Adrenal gland (tissue), 12 donors: Measurements from ENCODE around the gene ZNF525. TPM values are rescaled to one million over a fixed set of nuclear protein-coding genes. Genes with fewer than 3 reads are reported as not detected.
A peak's percentile ranks its signal among the peaks of the same experiment; 100 is the strongest.

Source experiments
- DNase-seq, 7 donors: peaks; one replicate each; pipeline ENCODE4 v3.0.0-alpha.2; 2019 to 2020
- H3K27ac ChIP-seq, 5 donors: fragments of 200-600 bp; sonication (generic) in 4 of 5; 1 replicate in 3 of 5; 2 replicates in 2 of 5; pipeline versions ENCODE4 v1.5.1 to v1.8.0; 2016 to 2020; ENCODE audit warnings: mild to moderate bottlenecking in 1 of 5
- H3K27me3 ChIP-seq: fragments of 200-600 bp; 2 replicates; pipeline ENCODE4 v1.8.0; 2021
- H3K36me3 ChIP-seq, 2 donors: fragments of 200-600 bp; replicated peaks in 1 of 2; 1 replicate in 1 of 2; 2 replicates in 1 of 2; pipeline versions ENCODE4 v1.5.1 to v1.8.0; 2018 to 2022
- H3K4me1 ChIP-seq, 2 donors: fragments of 200-600 bp; replicated peaks in 1 of 2; 1 replicate in 1 of 2; 2 replicates in 1 of 2; pipeline versions ENCODE4 v1.5.1 to v1.8.0; 2018 to 2021
- H3K4me3 ChIP-seq, 4 donors: fragments of 200-600 bp; sonication (generic) in 3 of 4; one replicate each; pipeline ENCODE4 v1.5.1; 2016 to 2018
- H3K9me3 ChIP-seq, 3 donors: fragments of 200-600 bp; sonication (generic) in 1 of 3; replicated peaks in 1 of 3; 1 replicate in 2 of 3; 2 replicates in 1 of 3; pipeline versions ENCODE4 v1.5.1 to v1.8.0; 2016 to 2021
- CTCF ChIP-seq, 6 experiments: fragments of 450-650 bp in 4 of 6; fragments of 200-600 bp in 2 of 6; sonication (generic) in 1 of 6; IDR thresholded peaks; 1 replicate in 5 of 6; 2 replicates in 1 of 6; pipeline versions ENCODE4 v1.5.1 to v1.8.0; 2016 to 2021; ENCODE audit warnings: antibody characterized with exemption in 6 of 6, mild to moderate bottlenecking in 2 of 6, moderate library complexity in 1 of 6
- POLR2A ChIP-seq, 2 donors: fragments of 450-650 bp; IDR thresholded peaks; one replicate each; pipeline ENCODE4 v1.6.1; 2017; ENCODE audit warnings: antibody characterized with exemption in 2 of 2, mild to moderate bottlenecking in 2 of 2, moderate library complexity in 1 of 2
- WGBS, 4 donors: extraction: QIAGEN DNeasy Blood & Tissue Kit in 2 of 4; methylation state at CpG; one replicate each; pipeline versions ENCODE4 v1.1.5 to v1.1.7; 2013 to 2017; 5-methylcytosine and 5-hydroxymethylcytosine counted together
- intact Hi-C, 2 donors: fragments of 100-400 bp; cut with DNase I; formaldehyde crosslinking; loops; one replicate each; pipeline versions ENCODE4 v1.14.1 to v1.15.0; 2022 to 2023
- polyA plus RNA-seq, 3 donors: library from polyadenylated mRNA; stranded (reverse); fragments of 200-250 nt in 2 of 3; fragments of 350-450 nt in 1 of 3; fragmentation: Illumina TruSeq in 1 of 3; extraction: RNeasy Lipid Tissue Mini Kit (QIAGEN cat#74804) in 1 of 3; gene quantifications; one replicate each; pipeline ENCODE4 v1.2.3, GENCODE V29; 2013 to 2014
- total RNA-seq, 9 donors: library from RNA; depleted of rRNA in 4 of 9; stranded (reverse); fragments of >200 nt in 4 of 9; fragments of 120-200 nt in 1 of 9; fragmentation: NEBNext Ultra II Directional in 1 of 9; extraction: Animal tissue kit (Norgen Biotek cat#: 25700) in 1 of 9; gene quantifications; one replicate each; pipeline versions ENCODE4 v1.1.0 to v1.2.4, GENCODE V29; 2013 to 2023
- donor health status: healthy with polysubstance abuse.
- donor health status: Bipolar disorder and iron deficiency.
- donor health status: DM: yes; HTN: yes; CAD: no.
- donor health status: DM: no; HTN: no; CAD: no.
- donor health status: DM: no; HTN: no; CAD: no.
- donor health status: DM: yes; HTN: yes; CAD: no.

ZNF525 gene
- total and polyA plus RNA-seq, 12 donors, result 3.0 to 22.5 (median 8.8) TPM

- Histone ChIP-seq H3K4me3 (no peak overlapping the region), H3K27ac (no peak overlapping the region), H3K9me3 (peaks cover 0 to 17% (median 0%) of the 10 kb centered on the region in 3 donors), H3K36me3 (peaks cover 0 to 23% of the 10 kb centered on the region in 2 donors), H3K4me1 (no peaks in the 10 kb centered on the region), H3K27me3 (no peaks in the 10 kb centered on the region)
- TF ChIP-seq CTCF (IDR thresholded peaks at IDR 0.05), result no peak
- TF ChIP-seq POLR2A (IDR thresholded peaks at IDR 0.05), result no peak
- intact Hi-C loops, result no loop called here
- 95 to 96% (median 96%) methylated on average over 3 of the region's 3 CpGs for WGBS, 4 donors
- DNase-seq, result peak in 1 of 7 donors; percentile 0
These were observed 15.9 kb downstream of the ZNF525 start for GRCh38 chr19:53381376-53381775.

- no peaks in the 10 kb centered on the region for H3K27me3 ChIP-seq
- peaks cover 0 to 10% (median 0%) of the 10 kb centered on the region in 3 donors for H3K9me3 ChIP-seq
- DNase-seq, result no peak
- H3K27ac ChIP-seq, result no peak overlapping the region
- 40 to 61% (median 53%) methylated on average over 3 of the region's 3 CpGs for WGBS, 4 donors
- H3K36me3 ChIP-seq, result no peaks in the 10 kb centered on the region
- intact Hi-C loops, result no loop called here
- no peak overlapping the region for H3K4me3 ChIP-seq
- TF ChIP-seq CTCF (IDR thresholded peaks at IDR 0.05) (no peak), POLR2A (IDR thresholded peaks at IDR 0.05) (no peak)
- no peaks in the 10 kb centered on the region for H3K4me1 ChIP-seq
These were observed 22.7 kb downstream of the ZNF525 start for GRCh38 chr19:53388168-53388567.

- WGBS, 4 donors, result 78 to 91% (median 89%) methylated on average over 5 of the region's 5 CpGs
- no peak for DNase-seq
- TF ChIP-seq POLR2A (IDR thresholded peaks at IDR 0.05) (no peak), CTCF (IDR thresholded peaks at IDR 0.05) (no peak)
- Histone ChIP-seq H3K4me3 (no peak overlapping the region), H3K27ac (no peak overlapping the region), H3K4me1 (peaks cover 0 to under 1% of the 10 kb centered on the region in 2 donors), H3K27me3 (no peaks in the 10 kb centered on the region), H3K9me3 (peaks cover 0 to 2% (median 0%) of the 10 kb centered on the region in 3 donors), H3K36me3 (no peaks in the 10 kb centered on the region)
- intact Hi-C loops, result no loop called here
These were observed 23.4 kb downstream of the ZNF525 start for GRCh38 chr19:53388904-53389303.

GRCh38 chr19:53389571-53389970 is 24.1 kb downstream of the ZNF525 start:
- TF ChIP-seq POLR2A (IDR thresholded peaks at IDR 0.05) (no peak), CTCF (IDR thresholded peaks at IDR 0.05) (no peak)
- H3K9me3 ChIP-seq, result no peaks in the 10 kb centered on the region
- no peaks in the 10 kb centered on the region for H3K36me3 ChIP-seq
- intact Hi-C loops, result no loop called here
- no peak overlapping the region for H3K4me3 ChIP-seq
- H3K27ac ChIP-seq, result no peak overlapping the region
- 79 to 90% (median 88%) methylated on average over 8 of the region's 8 CpGs for WGBS, 4 donors
- H3K27me3 ChIP-seq, result no peaks in the 10 kb centered on the region
- DNase-seq, result no peak
- H3K4me1 ChIP-seq, result peaks cover 6 to 7% of the 10 kb centered on the region in 2 donors
